CD8-positive, alpha-beta memory T cell (primary cell): ENCODE measurements around the gene NPFFR2. TPM values are rescaled to one million over a fixed set of nuclear protein-coding genes. Genes with fewer than 3 reads are reported as not detected.

Experiments
- CTCF ChIA-PET: fragments of 350-600 bp; sonication (Branson Sonifier 250); formaldehyde crosslinking; loops from one replicate; lab custom pipeline; 2021; ENCODE audit warnings: antibody characterized with exemption; lab: Charles Lee
- POLR2A ChIA-PET: fragments of 350-600 bp; sonication (Branson Sonifier 250); formaldehyde crosslinking; loops from one replicate; lab custom pipeline; 2021; ENCODE audit warnings: antibody characterized with exemption; lab: Charles Lee
- DNase-seq, 5 donors: peaks; one replicate each; pipeline versions ENCODE4 v3.0.0 to v3.0.0-alpha.2; 2020 to 2022; ENCODE audit warnings: mixed read lengths in 1 of 5
- H3K27ac ChIP-seq: one replicate; pipeline ENCODE4 v1.7.0; 2013; ENCODE audit warnings: low read depth, mild to moderate bottlenecking, low read length, moderate library complexity
- H3K27me3 ChIP-seq: 2 replicates; pipeline ENCODE4 v1.7.0; 2013; ENCODE audit warnings: low read length, mild to moderate bottlenecking; ENCODE audit not compliant: insufficient read depth, poor library complexity, severe bottlenecking
- H3K36me3 ChIP-seq: 2 replicates; pipeline ENCODE4 v1.7.0; 2013; ENCODE audit warnings: mild to moderate bottlenecking, low read length, moderate library complexity; ENCODE audit not compliant: insufficient read depth
- H3K4me1 ChIP-seq: 2 replicates; pipeline ENCODE4 v1.7.0; 2013; ENCODE audit warnings: mild to moderate bottlenecking, low read length, moderate library complexity; ENCODE audit not compliant: insufficient read depth
- H3K4me3 ChIP-seq: 2 replicates; pipeline ENCODE4 v1.7.0; 2013; ENCODE audit warnings: mild to moderate bottlenecking, low read length
- H3K9me3 ChIP-seq: 2 replicates; pipeline ENCODE4 v1.7.0; 2013; ENCODE audit warnings: mild to moderate bottlenecking, low read length
- H3K27ac Mint-ChIP-seq, 8 donors: one replicate each; pipeline ENCODE4 v1.8.0; 2020 to 2021; ENCODE audit warnings: mixed read lengths in 8 of 8, mild to moderate bottlenecking in 6 of 8, inconsistent platforms in 3 of 8, moderate library complexity in 3 of 8
- H3K27me3 Mint-ChIP-seq, 2 donors: one replicate each; pipeline ENCODE4 v1.8.0; 2020 to 2021; ENCODE audit warnings: mixed read lengths in 2 of 2, mild to moderate bottlenecking in 1 of 2, moderate library complexity in 1 of 2
- H3K36me3 Mint-ChIP-seq, 3 donors: one replicate each; pipeline ENCODE4 v1.8.0; 2020 to 2021; ENCODE audit warnings: mixed read lengths in 3 of 3, inconsistent platforms in 1 of 3, mild to moderate bottlenecking in 1 of 3
- H3K4me1 Mint-ChIP-seq, 3 donors: one replicate each; pipeline ENCODE4 v1.8.0; 2020 to 2021; ENCODE audit warnings: mixed read lengths in 3 of 3, inconsistent platforms in 1 of 3, mild to moderate bottlenecking in 1 of 3
- H3K4me3 Mint-ChIP-seq, 7 donors: one replicate each; pipeline ENCODE4 v1.8.0; 2020 to 2021; ENCODE audit warnings: mixed read lengths in 7 of 7, mild to moderate bottlenecking in 6 of 7, moderate library complexity in 4 of 7, inconsistent platforms in 2 of 7
- H3K9me3 Mint-ChIP-seq, 5 donors: one replicate each; pipeline ENCODE4 v1.8.0; 2020 to 2022; ENCODE audit warnings: mixed read lengths in 5 of 5, mild to moderate bottlenecking in 3 of 5, moderate library complexity in 2 of 5, inconsistent platforms in 1 of 5
- polyA plus RNA-seq: library from polyadenylated mRNA; unstranded; fragments of 300-500 nt; fragmentation: Illumina TruSeq; gene quantifications from one replicate; pipeline ENCODE4 v1.2.3, GENCODE V29; 2021
- total RNA-seq, 2 experiments: library from RNA; stranded (reverse); gene quantifications; one replicate each; pipeline ENCODE4 v1.2.3, GENCODE V29; 2021

Gene NPFFR2
- total and polyA plus RNA-seq, 3 experiments from 2014 or later: not detected

GRCh38 chr4:72094059-72094797 lies 62.4 kb downstream of the NPFFR2 start:
- no peaks in the 10 kb centered on the region for H3K4me1 ChIP-seq
- ChIA-PET CTCF (interaction anchor here (0.7 kb wide), 1 partner anchor 10 kb away, joined by 3 read pairs; no protein-coding TSS in a partner anchor), POLR2A (no interaction called here)
- no peak for DNase-seq
- H3K27ac ChIP-seq: no peak overlapping the region
- Mint-ChIP-seq H3K4me3 (no peak overlapping the region), H3K36me3 (no peaks in the 10 kb centered on the region), H3K9me3 (peaks cover 0 to 5% (median 0%) of the 10 kb centered on the region in 5 donors), H3K27me3 (no peaks in the 10 kb centered on the region), H3K27ac (no peak overlapping the region), H3K4me1 (no peaks in the 10 kb centered on the region)
- H3K4me3 ChIP-seq: no peak overlapping the region
- H3K36me3 ChIP-seq: no peaks in the 10 kb centered on the region
- H3K9me3 ChIP-seq: no peaks in the 10 kb centered on the region
- H3K27me3 ChIP-seq: no peaks in the 10 kb centered on the region

- Histone ChIP-seq H3K4me3 (no peak overlapping the region), H3K27ac (no peak overlapping the region), H3K36me3 (no peaks in the 10 kb centered on the region), H3K9me3 (no peaks in the 10 kb centered on the region), H3K27me3 (no peaks in the 10 kb centered on the region), H3K4me1 (no peaks in the 10 kb centered on the region)
- H3K4me1 Mint-ChIP-seq: no peaks in the 10 kb centered on the region
- ChIA-PET CTCF (no interaction called here), POLR2A (no interaction called here)
- no peak overlapping the region for H3K4me3 Mint-ChIP-seq
- no peaks in the 10 kb centered on the region for H3K27me3 Mint-ChIP-seq
- H3K36me3 Mint-ChIP-seq: no peaks in the 10 kb centered on the region
- H3K27ac Mint-ChIP-seq: no peak overlapping the region
- H3K9me3 Mint-ChIP-seq: peaks cover 0 to 3% (median 0%) of the 10 kb centered on the region in 5 donors
- DNase-seq: no peak
These were observed 75.7 kb downstream of the NPFFR2 start for GRCh38 chr4:72107456-72107855.

GRCh38 chr4:72109364-72109763 lies 77.6 kb downstream of the NPFFR2 start:
- ChIA-PET POLR2A (no interaction called here), CTCF (no interaction called here)
- Histone ChIP-seq H3K27me3 (no peaks in the 10 kb centered on the region), H3K9me3 (no peaks in the 10 kb centered on the region), H3K36me3 (no peaks in the 10 kb centered on the region), H3K4me1 (no peaks in the 10 kb centered on the region), H3K27ac (no peak overlapping the region), H3K4me3 (no peak overlapping the region)
- Mint-ChIP-seq H3K9me3 (peaks cover 0 to 5% (median 0%) of the 10 kb centered on the region in 5 donors), H3K27ac (no peak overlapping the region), H3K36me3 (no peaks in the 10 kb centered on the region), H3K4me3 (no peak overlapping the region), H3K4me1 (no peaks in the 10 kb centered on the region), H3K27me3 (no peaks in the 10 kb centered on the region)
- no peak for DNase-seq

GRCh38 chr4:72109959-72110497 lies 78.2 kb downstream of the NPFFR2 start:
- no peak for DNase-seq
- Histone ChIP-seq H3K9me3 (no peaks in the 10 kb centered on the region), H3K27me3 (no peaks in the 10 kb centered on the region), H3K27ac (no peak overlapping the region), H3K36me3 (no peaks in the 10 kb centered on the region), H3K4me1 (no peaks in the 10 kb centered on the region), H3K4me3 (no peak overlapping the region)
- Mint-ChIP-seq H3K27ac (no peak overlapping the region), H3K9me3 (peaks cover 0 to 5% (median 0%) of the 10 kb centered on the region in 5 donors), H3K36me3 (no peaks in the 10 kb centered on the region), H3K4me1 (no peaks in the 10 kb centered on the region), H3K27me3 (no peaks in the 10 kb centered on the region), H3K4me3 (no peak overlapping the region)
- POLR2A ChIA-PET: no interaction called here
- CTCF ChIA-PET: no interaction called here

- no peak overlapping the region for H3K4me3 Mint-ChIP-seq
These were observed 79.1 kb downstream of the NPFFR2 start for GRCh38 chr4:72110886-72111285.

GRCh38 chr4:72111863-72112262 lies 80.1 kb downstream of the NPFFR2 start:
- Histone ChIP-seq H3K9me3 (no peaks in the 10 kb centered on the region), H3K36me3 (no peaks in the 10 kb centered on the region), H3K4me3 (no peak overlapping the region), H3K4me1 (no peaks in the 10 kb centered on the region), H3K27me3 (no peaks in the 10 kb centered on the region), H3K27ac (no peak overlapping the region)
- peaks cover 0 to 3% of the 10 kb centered on the region in 2 donors for H3K27me3 Mint-ChIP-seq
- ChIA-PET POLR2A (no interaction called here), CTCF (no interaction called here)
- no peaks in the 10 kb centered on the region for H3K4me1 Mint-ChIP-seq
- no peak overlapping the region for H3K4me3 Mint-ChIP-seq
- H3K9me3 Mint-ChIP-seq: peaks cover 0 to 5% (median 0%) of the 10 kb centered on the region in 5 donors
- H3K27ac Mint-ChIP-seq: no peak overlapping the region
- no peak for DNase-seq
- no peaks in the 10 kb centered on the region for H3K36me3 Mint-ChIP-seq

More at GRCh38 chr4:72110886-72111285, 79.1 kb downstream of the NPFFR2 start:
- Mint-ChIP-seq H3K9me3 (peaks cover 0 to 5% (median 0%) of the 10 kb centered on the region in 5 donors), H3K27ac (no peak overlapping the region), H3K4me1 (no peaks in the 10 kb centered on the region), H3K36me3 (no peaks in the 10 kb centered on the region), H3K27me3 (no peaks in the 10 kb centered on the region)
- H3K27ac ChIP-seq: no peak overlapping the region
- no peaks in the 10 kb centered on the region for H3K4me1 ChIP-seq
- no peaks in the 10 kb centered on the region for H3K9me3 ChIP-seq
- H3K4me3 ChIP-seq: no peak overlapping the region
- H3K36me3 ChIP-seq: no peaks in the 10 kb centered on the region
- no peaks in the 10 kb centered on the region for H3K27me3 ChIP-seq
- ChIA-PET POLR2A (no interaction called here), CTCF (no interaction called here)
- no peak for DNase-seq

GRCh38 chr4:72112514-72113156 lies 80.8 kb downstream of the NPFFR2 start:
- Histone ChIP-seq H3K4me3 (no peak overlapping the region), H3K4me1 (no peaks in the 10 kb centered on the region), H3K27ac (no peak overlapping the region), H3K27me3 (no peaks in the 10 kb centered on the region), H3K36me3 (no peaks in the 10 kb centered on the region), H3K9me3 (no peaks in the 10 kb centered on the region)
- no peak for DNase-seq
- Mint-ChIP-seq H3K27ac (no peak overlapping the region), H3K27me3 (peaks cover 0 to 3% of the 10 kb centered on the region in 2 donors), H3K4me1 (no peaks in the 10 kb centered on the region), H3K36me3 (no peaks in the 10 kb centered on the region), H3K4me3 (no peak overlapping the region), H3K9me3 (peaks cover 0 to 5% (median 0%) of the 10 kb centered on the region in 5 donors)
- ChIA-PET CTCF (no interaction called here), POLR2A (no interaction called here)

GRCh38 chr4:72118017-72118416 lies 86.2 kb downstream of the NPFFR2 start:
- H3K4me1 Mint-ChIP-seq: no peaks in the 10 kb centered on the region
- POLR2A ChIA-PET: no interaction called here

More at GRCh38 chr4:72118017-72118416, 86.2 kb downstream of the NPFFR2 start:
- no peaks in the 10 kb centered on the region for H3K9me3 ChIP-seq
- no peak overlapping the region for H3K4me3 Mint-ChIP-seq
- no peaks in the 10 kb centered on the region for H3K4me1 ChIP-seq
- H3K9me3 Mint-ChIP-seq: peaks cover 0 to 5% (median 2%) of the 10 kb centered on the region in 5 donors
- no peak overlapping the region for H3K27ac Mint-ChIP-seq
- H3K27me3 Mint-ChIP-seq: peaks cover 0 to 3% of the 10 kb centered on the region in 2 donors
- H3K27ac ChIP-seq: no peak overlapping the region
- no peak for DNase-seq
- no peaks in the 10 kb centered on the region for H3K27me3 ChIP-seq
- no peaks in the 10 kb centered on the region for H3K36me3 ChIP-seq
- H3K4me3 ChIP-seq: no peak overlapping the region
- CTCF ChIA-PET: no interaction called here
- no peaks in the 10 kb centered on the region for H3K36me3 Mint-ChIP-seq
